B cell (primary cell): ENCODE data around the gene TNP2. TPM values are rescaled to one million over a fixed set of nuclear protein-coding genes. Genes with fewer than 3 reads are reported as not detected.
A peak's percentile ranks its signal among the peaks of the same experiment; 100 is the strongest.

Experiments
- ATAC-seq: fragments of 200-7000 bp; cut with Tn5 transposase; one replicate; pipeline ENCODE4 v1.10.0; 2021; ENCODE audit warnings: low read depth, mild to moderate bottlenecking, moderate number of reproducible peaks, moderate library complexity
- CTCF ChIA-PET: fragments of 350-600 bp; sonication (Branson Sonifier 250); formaldehyde crosslinking; loops from one replicate; lab custom pipeline; 2021; ENCODE audit warnings: antibody characterized with exemption, inconsistent platforms; lab: Charles Lee
- POLR2A ChIA-PET: fragments of 350-600 bp; sonication (Branson Sonifier 250); formaldehyde crosslinking; loops from one replicate; lab custom pipeline; 2021; ENCODE audit warnings: antibody characterized with exemption; lab: Charles Lee
- DNase-seq: peaks from one replicate; pipeline ENCODE4 v3.0.0; 2013
- H2AFZ ChIP-seq: 2 replicates; pipeline ENCODE4 v1.6.1; 2012; ENCODE audit warnings: mild to moderate bottlenecking, low read depth, low read length; ENCODE audit not compliant: insufficient read depth, poor library complexity, severe bottlenecking
- H3K27ac ChIP-seq, 2 donors: 1 replicate in 1 of 2; 2 replicates in 1 of 2; pipeline ENCODE4 v1.5.1; 2012 to 2013; ENCODE audit warnings: low read length in 2 of 2, mild to moderate bottlenecking in 2 of 2, moderate library complexity in 1 of 2
- H3K27me3 ChIP-seq, 4 experiments: fragments of 200-600 bp in 1 of 4; sonication (generic) in 1 of 4; replicated peaks in 1 of 4; 1 replicate in 2 of 4; 2 replicates in 2 of 4; pipeline versions ENCODE4 v1.6.1 to v1.7.0; 2013 to 2016; ENCODE audit warnings: low read length in 3 of 4, mild to moderate bottlenecking in 2 of 4, mixed read lengths in 1 of 4, moderate library complexity in 1 of 4; ENCODE audit not compliant: insufficient read depth in 4 of 4, control insufficient read depth in 3 of 4; ENCODE audit errors: control extremely low read depth in 1 of 4
- H3K36me3 ChIP-seq, 2 experiments: replicated peaks in 1 of 2; 1 replicate in 1 of 2; 2 replicates in 1 of 2; pipeline versions ENCODE4 v1.6.1 to v1.7.1; 2013; ENCODE audit warnings: low read length in 1 of 2; ENCODE audit not compliant: insufficient read depth in 2 of 2, control insufficient read depth in 1 of 2; ENCODE audit errors: control extremely low read depth in 1 of 2, extremely low read depth in 1 of 2
- H3K4me1 ChIP-seq, 2 donors: fragments of 200-600 bp in 1 of 2; sonication (generic) in 1 of 2; 1 replicate in 1 of 2; 2 replicates in 1 of 2; pipeline versions ENCODE4 v1.5.1 to v1.6.1; 2013 to 2017; ENCODE audit warnings: low read length in 2 of 2; ENCODE audit not compliant: control insufficient read depth in 2 of 2, insufficient read depth in 2 of 2
- H3K4me2 ChIP-seq: replicated peaks from 2 replicates; pipeline ENCODE3; 2012; ENCODE audit warnings: mild to moderate bottlenecking, low read depth, low read length; ENCODE audit not compliant: poor library complexity, severe bottlenecking
- H3K4me3 ChIP-seq, 5 experiments: fragments of 200-600 bp in 1 of 5; sonication (generic) in 1 of 5; 1 replicate in 3 of 5; 2 replicates in 2 of 5; pipeline versions ENCODE4 v1.5.1 to v1.7.0; 2011 to 2016; ENCODE audit warnings: low read length in 4 of 5, mild to moderate bottlenecking in 4 of 5, low read depth in 2 of 5, control low read depth in 1 of 5, moderate library complexity in 1 of 5; ENCODE audit not compliant: insufficient read depth in 1 of 5; ENCODE audit errors: control extremely low read depth in 1 of 5, extremely low read depth in 1 of 5
- H3K79me2 ChIP-seq: fragments of 200-600 bp; sonication (generic); one replicate; pipeline ENCODE4 v1.6.0; 2016; ENCODE audit warnings: low read length; ENCODE audit not compliant: control insufficient read depth, insufficient read depth
- H3K9ac ChIP-seq: fragments of 200-600 bp; sonication (generic); 2 replicates; pipeline ENCODE4 v1.6.1; 2017; ENCODE audit warnings: mild to moderate bottlenecking, low read length, moderate library complexity
- H3K9me3 ChIP-seq, 3 donors: one replicate each; pipeline versions ENCODE4 v1.6.1 to v1.7.1; 2013; ENCODE audit warnings: low read length in 2 of 3; ENCODE audit not compliant: control insufficient read depth in 2 of 3, insufficient read depth in 1 of 3; ENCODE audit errors: control extremely low read depth in 1 of 3
- H4K20me1 ChIP-seq: 2 replicates; pipeline ENCODE4 v1.6.0; 2012; ENCODE audit warnings: mild to moderate bottlenecking, low read length; ENCODE audit not compliant: insufficient read depth, control insufficient read depth, poor library complexity, severe bottlenecking
- H3K27ac Mint-ChIP-seq: one replicate; pipeline ENCODE4 v1.8.0; 2021; ENCODE audit warnings: mixed read lengths
- H3K27me3 Mint-ChIP-seq: one replicate; pipeline ENCODE4 v1.8.0; 2021; ENCODE audit warnings: mixed read lengths
- H3K4me1 Mint-ChIP-seq: one replicate; pipeline ENCODE4 v1.8.0; 2021; ENCODE audit warnings: mixed read lengths
- H3K4me3 Mint-ChIP-seq: one replicate; pipeline ENCODE4 v1.8.0; 2021; ENCODE audit warnings: mixed read lengths
- H3K9me3 Mint-ChIP-seq: one replicate; pipeline ENCODE4 v1.8.0; 2022; ENCODE audit warnings: mixed read lengths; ENCODE audit not compliant: insufficient read depth
- CTCF ChIP-seq: fragments of 200-600 bp; IDR thresholded peaks from one replicate; pipeline ENCODE4 v1.8.0; 2022; ENCODE audit warnings: antibody characterized with exemption, mild to moderate bottlenecking
- EZH2 ChIP-seq: IDR thresholded peaks from 2 replicates; pipeline ENCODE4 v1.6.1; 2012; ENCODE audit warnings: borderline replicate concordance, low read depth, mild to moderate bottlenecking, moderate library complexity, low read length; ENCODE audit not compliant: insufficient read depth, poor library complexity, severe bottlenecking
- WGBS: methylation state at CpG from one replicate; pipeline ENCODE4 v1.1.5; 2013; ENCODE audit warnings: missing lambda C conversion rate; ENCODE audit not compliant: insufficient coverage; 5-methylcytosine and 5-hydroxymethylcytosine counted together
- intact Hi-C: fragments of 100-400 bp; cut with micrococcal nuclease; formaldehyde crosslinking; loops from one replicate; pipeline ENCODE4 v1.10.0; 2022
- polyA plus RNA-seq: library from polyadenylated mRNA; depleted of rRNA; stranded (reverse); fragments of >200 nt; gene quantifications from 2 replicates; pipeline ENCODE4 v1.2.3, GENCODE V29; 2012
- total RNA-seq, 2 donors: library from RNA; stranded (reverse); fragments of 120-200 nt in 1 of 2; gene quantifications; 1 replicate in 1 of 2; 2 replicates in 1 of 2; pipeline versions ENCODE4 v1.2.3 to v1.2.4, GENCODE V29; 2013 to 2022

Gene TNP2
- total and polyA plus RNA-seq, 2 donors (not counting 1 experiment from before 2014, with no cell fraction given): not detected

GRCh38 chr16:11232852-11233726, 36.0 kb downstream of the TNP2 start:
- Histone ChIP-seq H3K27ac (peak overlapping the region in 1 of 2 donors; percentile 37), H3K9me3 (no peaks in the 10 kb centered on the region), H4K20me1 (no peaks in the 10 kb centered on the region), H3K36me3 (no peaks in the 10 kb centered on the region), H2AFZ (peak overlapping the region; percentile 81), H3K4me3 (peak overlapping the region in 4 of 5 experiments; percentile 17 to 56 (median 42)), H3K4me2 (peak overlapping the region; percentile 92), H3K79me2 (no peaks in the 10 kb centered on the region), H3K9ac (peak overlapping the region; percentile 57), H3K27me3 (no peaks in the 10 kb centered on the region), H3K4me1 (peaks cover 16 to 19% of the 10 kb centered on the region in 2 donors)
- 4% methylated on average over 34 of the region's 35 CpGs for WGBS
- H3K27ac Mint-ChIP-seq: peak overlapping the region; percentile 68
- ChIA-PET CTCF (interaction anchor here (0.7 to 2.1 kb wide), 5 partner anchors 8 to 154 kb away, joined by 3 to 9 read pairs (median 3); partner anchors contain the start of gene SOCS1), POLR2A (interaction anchor here (1.1 kb wide), 1 partner anchor 23 kb away, joined by 3 read pairs; the partner anchor contains the start of gene SOCS1)
- peak; percentile 76 for DNase-seq
- TF ChIP-seq EZH2: no peak
- TF ChIP-seq CTCF: no peak
- no peaks in the 10 kb centered on the region for H3K9me3 Mint-ChIP-seq
- peak overlapping the region; percentile 71 for H3K4me3 Mint-ChIP-seq
- ATAC-seq: peak; percentile 73
- intact Hi-C loops: loop anchor here (2.0 kb wide), 1 partner anchor 20 kb away; no protein-coding TSS in a partner anchor
- peaks cover 34% of the 10 kb centered on the region for H3K4me1 Mint-ChIP-seq
- H3K27me3 Mint-ChIP-seq: no peaks in the 10 kb centered on the region
